Measurements from ENCODE around the gene TVP23C. TPM values are rescaled to one million over a fixed set of nuclear protein-coding genes. Genes with fewer than 3 reads are reported as not detected.
A peak's percentile ranks its signal among the peaks of the same experiment; 100 is the strongest.

Gene TVP23C
- total RNA-seq, 1 donor from 2014 or later, result 10.3 TPM

DNA sequence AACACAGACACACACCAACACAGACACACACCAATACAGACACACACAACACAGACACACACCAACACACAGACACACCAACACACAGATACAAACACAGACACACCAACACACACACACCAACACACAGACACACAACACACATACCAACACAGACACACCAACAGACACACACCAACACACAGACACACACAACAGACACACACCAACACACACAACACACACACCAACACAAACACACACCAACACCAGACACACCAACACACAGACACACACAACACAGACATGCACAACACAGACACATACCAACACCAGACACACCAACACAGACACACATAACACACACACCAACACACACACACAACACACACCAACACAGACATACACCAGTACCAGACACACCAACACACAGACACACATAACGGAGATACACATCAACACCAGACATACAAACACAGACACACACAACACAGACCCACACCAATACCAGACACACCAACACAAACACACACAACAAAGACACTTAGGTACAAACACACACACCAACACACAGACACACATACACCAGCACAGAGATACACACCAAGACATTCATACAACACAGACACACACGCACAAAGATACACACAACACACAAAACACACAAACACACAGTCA, 98.1 kb downstream of the TVP23C start:
- no peak for DNase-seq (ENCODE audit: low read depth in 2 of 2)

DNA sequence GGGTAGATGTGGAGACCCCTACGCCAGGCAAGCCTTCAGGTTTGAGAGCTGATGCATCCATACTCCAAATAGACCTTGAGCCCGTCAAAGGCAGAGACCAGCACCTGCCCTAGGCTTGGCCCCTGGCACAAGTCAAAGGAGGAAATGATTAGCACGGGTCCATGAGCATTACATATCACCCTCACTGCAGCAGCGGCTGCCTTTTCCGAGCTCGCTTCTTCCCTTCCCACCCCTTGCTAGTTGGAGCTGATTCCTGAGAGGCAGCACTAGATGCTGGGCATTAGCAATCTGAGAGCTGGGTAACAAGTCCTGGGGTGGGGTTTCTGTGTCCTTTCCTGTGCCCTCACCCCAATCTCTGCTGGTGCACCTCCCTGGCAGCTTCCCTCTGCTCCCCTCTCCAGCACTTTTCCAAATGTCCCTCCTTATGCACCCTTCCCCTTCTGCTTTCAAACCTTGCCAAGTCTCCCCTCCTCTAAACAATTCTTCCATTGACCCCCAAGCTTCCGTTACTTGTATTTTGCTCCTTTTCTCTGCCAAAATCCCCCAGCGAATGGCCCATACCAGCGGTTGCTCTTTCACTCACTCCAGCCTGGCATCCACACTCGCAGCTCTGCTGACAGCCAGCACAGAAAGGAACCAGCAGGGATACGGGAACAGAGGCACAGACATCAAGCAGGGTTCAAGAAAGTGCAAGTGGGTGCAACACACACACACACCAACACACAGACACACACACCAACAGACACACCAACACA, 98.9 kb downstream of the TVP23C start:
- DNase-seq (ENCODE audit: low read depth in 2 of 2), result peak in 1 of 2 donors; percentile 35

DNA sequence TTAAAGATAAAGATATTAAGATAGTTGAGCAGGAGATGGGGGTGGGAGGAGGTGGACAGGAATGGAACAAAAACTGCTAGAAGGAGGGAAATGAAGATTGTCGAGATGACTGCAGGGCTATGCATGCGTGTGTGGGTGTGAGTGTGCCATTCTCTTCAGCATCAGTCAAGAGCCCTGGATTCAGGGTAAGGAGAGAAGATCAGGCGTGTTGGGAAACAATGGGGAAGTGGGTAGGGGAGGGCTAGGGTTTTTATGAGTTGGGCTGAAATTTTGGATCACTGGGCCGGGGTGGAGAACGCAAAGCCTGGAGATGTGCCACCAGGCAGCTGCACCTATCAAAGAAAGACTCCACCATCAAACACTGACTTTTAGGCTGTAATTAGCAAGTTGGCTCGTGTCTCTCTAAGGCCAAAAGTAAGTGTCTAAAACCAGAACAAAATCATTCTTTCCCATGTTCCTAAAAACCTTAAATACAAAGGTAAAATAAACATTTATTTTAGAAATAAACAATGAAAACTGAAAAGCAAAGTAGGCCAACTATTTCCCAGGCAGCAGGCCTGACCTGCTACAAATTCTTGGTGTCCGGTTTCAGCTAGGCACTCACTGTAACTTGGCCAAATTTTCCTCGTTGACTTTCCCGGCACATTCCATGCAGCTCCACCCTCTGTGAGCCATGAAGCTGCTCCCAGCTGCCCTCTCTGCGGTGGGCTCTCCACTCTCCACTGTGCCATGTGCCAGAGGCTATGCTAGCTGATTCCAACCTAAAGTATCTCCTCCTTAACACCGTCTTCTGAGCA, 100.1 kb downstream of the TVP23C start:
- peak; percentile 60 to 70 for DNase-seq (ENCODE audit: low read depth in 2 of 2)

DNA sequence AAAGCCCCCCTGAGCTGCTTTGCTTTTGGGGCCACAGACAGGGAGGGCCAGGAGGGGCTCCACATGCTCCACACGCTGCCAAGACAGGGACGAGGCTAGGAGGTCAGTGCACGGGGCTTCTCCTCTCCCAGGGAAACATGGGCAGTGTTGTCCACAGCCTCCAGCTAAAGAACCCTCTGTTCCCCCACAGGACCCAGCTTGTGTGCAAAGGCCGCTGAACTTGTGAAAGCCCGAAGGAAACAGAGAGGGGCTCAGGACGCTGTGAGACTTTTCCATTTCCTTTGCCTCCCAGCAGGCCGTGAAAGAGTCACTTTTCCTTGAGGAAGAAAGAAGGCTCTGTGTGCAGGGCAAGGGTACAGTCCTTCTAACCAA, 105.6 kb downstream of the TVP23C start:
- DNase-seq (ENCODE audit: low read depth in 2 of 2), result no peak

DNA sequence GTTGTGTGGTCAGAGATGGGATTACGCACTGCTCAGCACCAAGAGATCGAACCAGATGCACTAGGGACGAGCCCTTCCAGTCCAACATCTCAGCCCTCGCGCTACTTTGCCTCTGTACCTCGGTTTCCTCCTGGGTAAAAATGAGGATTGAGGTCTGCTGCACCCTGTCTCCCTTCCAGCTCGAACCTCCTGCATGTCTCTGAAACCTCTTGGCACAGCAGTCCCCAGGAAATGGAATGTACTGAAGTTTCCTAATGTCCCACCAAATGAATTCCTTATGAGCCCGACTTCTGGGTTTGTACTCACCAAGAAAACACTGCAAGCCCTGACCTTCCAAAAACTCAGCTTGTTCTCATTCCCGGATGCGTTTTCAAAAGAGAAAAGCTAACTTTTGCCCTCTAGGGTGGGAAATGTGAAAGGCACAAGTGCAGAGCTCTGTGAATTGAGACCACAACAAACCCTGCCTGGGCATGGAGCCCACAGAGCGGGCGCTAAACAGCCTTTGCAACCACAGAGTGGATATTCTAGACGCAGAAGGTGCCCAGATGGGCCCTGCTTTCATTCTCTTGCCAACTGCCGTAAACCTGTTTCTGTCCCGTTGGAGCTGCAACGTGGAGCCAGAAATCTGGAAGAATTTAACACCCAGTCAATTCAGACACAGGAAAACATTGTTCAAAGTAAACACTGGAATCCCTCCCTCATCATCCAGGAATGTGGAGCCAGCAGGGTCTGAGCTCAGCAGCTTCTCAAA, 106.1 kb downstream of the TVP23C start:
- DNase-seq (ENCODE audit: low read depth in 2 of 2), result peak in 1 of 2 donors; percentile 49

DNA sequence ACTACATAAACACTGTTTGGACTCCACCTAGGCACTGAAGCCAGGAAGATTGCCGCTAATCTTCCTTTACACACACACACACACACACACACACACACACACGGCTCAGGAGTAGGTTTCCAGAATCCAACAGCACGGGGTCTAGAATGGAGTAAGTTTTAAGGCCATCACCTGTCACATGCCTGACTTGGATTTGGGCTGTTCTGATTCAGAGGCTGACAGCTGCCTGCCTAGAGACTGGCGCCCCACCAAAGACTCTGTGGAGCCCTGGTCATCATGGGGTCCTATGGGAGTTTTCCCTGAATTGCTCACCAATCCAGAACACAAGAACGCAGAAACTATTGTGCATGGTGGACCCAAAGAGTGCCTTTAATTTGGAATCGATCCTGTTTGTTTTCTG, 106.8 kb downstream of the TVP23C start:
- DNase-seq (ENCODE audit: low read depth in 2 of 2), result no peak

DNA sequence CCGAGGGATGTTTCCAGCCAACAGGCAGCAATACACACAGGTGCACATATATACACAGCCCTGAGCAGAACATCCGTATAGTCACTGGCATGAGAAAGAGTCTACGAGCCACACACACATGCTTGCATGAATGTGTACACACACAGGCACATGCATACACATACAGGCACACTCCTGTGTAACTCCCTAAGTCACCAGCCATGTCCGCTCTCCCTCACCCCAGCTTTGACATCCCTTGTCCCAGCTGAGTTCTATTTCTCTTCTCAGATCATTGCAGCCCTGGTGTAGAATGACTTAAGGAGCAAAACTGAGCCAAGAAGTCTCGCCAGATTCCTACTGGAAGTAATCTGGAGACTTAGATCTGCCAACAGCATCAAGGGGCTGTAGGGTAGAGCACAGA, 108.9 kb downstream of the TVP23C start:
- DNase-seq (ENCODE audit: low read depth in 2 of 2), result no peak

DNA sequence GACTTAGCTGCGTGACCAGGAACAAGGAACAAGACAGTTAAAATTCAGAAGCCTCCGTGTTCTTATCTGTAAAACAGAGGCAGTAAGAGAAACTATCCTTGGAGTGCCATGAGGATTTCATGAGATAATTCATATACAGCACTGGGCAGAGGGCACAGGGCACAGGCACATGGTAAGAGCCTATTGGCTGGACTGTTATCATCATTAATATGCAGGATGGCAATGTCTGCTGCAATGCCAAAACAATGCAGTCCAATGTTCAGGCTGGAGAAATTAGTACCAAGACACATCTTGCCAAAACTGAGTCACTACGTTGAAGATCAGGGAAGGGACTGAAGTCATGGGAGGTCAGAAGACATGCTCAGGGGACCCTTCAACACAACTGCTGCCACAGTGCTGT, 109.5 kb downstream of the TVP23C start:
- DNase-seq (ENCODE audit: low read depth in 2 of 2), result no peak

DNA sequence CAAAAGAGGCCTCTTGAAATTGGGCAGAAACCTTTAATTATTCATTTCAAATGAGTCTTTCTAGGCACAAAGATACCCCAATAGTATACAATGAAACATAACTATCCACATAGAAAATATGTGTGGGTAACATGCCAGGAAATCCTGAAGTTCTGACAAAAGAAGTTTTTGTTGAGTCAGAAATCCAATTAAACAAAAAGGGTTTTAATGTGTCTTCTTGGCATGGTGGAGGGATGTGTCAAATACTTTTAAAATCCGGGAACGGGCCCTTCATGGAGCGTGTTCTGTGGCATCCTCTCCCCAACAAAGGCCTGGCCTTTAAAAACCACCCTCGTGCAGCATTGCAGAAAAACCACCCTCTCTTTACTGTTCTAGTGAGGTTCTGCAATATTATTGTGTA, 110.0 kb downstream of the TVP23C start:
- peak in 1 of 2 donors; percentile 23 for DNase-seq (ENCODE audit: low read depth in 2 of 2)

DNA sequence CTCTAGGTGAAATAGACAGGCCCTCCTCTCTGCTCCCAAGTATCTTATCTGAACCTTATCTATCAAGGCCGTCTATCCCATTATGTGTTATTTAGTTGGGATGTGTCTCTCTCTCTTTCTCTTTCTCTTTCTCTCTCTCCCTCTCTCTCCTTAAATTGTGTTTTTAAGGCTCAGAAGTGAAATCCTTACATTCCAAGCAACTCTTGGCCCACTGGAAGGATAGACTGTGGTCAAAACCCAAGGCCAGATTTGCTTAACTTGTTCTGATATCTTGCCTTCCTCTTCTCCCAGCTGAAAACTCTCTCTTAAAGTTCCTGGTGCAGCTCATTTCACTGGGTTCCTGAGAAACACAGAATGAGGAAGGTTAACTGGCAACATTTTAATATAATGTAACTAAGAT, 110.5 kb downstream of the TVP23C start:
- no peak for DNase-seq (ENCODE audit: low read depth in 2 of 2)

Other genes starting within 250 kb of the TVP23C start
- gene TEKT3, start 221.9 kb downstream of the TVP23C start, total RNA-seq, result not detected in 2 replicates
- 0.64 and 1.3 TPM in 2 replicates for gene CDRT4, start 95.9 kb downstream of the TVP23C start, total RNA-seq
- 0.13 TPM in 1 of 2 replicates, not detected in the other for gene FBXW10B, start 56.2 kb upstream of the TVP23C start, total RNA-seq
- 41.5 and 58.3 TPM in 2 replicates for gene TRIM16, start 120.8 kb upstream of the TVP23C start, total RNA-seq
- 25.4 and 37.0 TPM in 2 replicates for gene ZNF286A, start 136.3 kb upstream of the TVP23C start, total RNA-seq
- gene TBC1D26, start 168.8 kb upstream of the TVP23C start, total RNA-seq, result not detected in 2 replicates